Muscle of back (tissue), 11 donors: ENCODE measurements around the gene POU2F3. TPM values are rescaled to one million over a fixed set of nuclear protein-coding genes. Genes with fewer than 3 reads are reported as not detected.
A peak's percentile ranks its signal among the peaks of the same experiment; 100 is the strongest.
"Not testable (repeated sequence)": the region's sequence is repeated elsewhere in the genome, so short reads cannot be mapped to it uniquely, and the experiment has no call there.

ENCODE experiments used
- DNase-seq, 3 donors: peaks; one replicate each; pipeline versions ENCODE4 v3.0.0 to v3.0.0-alpha.2; 2013
- polyA plus RNA-seq, 10 donors: library from polyadenylated mRNA; unstranded; fragments of 120-200 nt; gene quantifications; one replicate each; pipeline ENCODE4 v1.2.1, GENCODE V29; 2013; ENCODE audit not compliant: insufficient read length in 10 of 10

Gene POU2F3
- polyA plus RNA-seq, 10 donors: 0.09 to 10.8 (median 0.38) TPM

DNA sequence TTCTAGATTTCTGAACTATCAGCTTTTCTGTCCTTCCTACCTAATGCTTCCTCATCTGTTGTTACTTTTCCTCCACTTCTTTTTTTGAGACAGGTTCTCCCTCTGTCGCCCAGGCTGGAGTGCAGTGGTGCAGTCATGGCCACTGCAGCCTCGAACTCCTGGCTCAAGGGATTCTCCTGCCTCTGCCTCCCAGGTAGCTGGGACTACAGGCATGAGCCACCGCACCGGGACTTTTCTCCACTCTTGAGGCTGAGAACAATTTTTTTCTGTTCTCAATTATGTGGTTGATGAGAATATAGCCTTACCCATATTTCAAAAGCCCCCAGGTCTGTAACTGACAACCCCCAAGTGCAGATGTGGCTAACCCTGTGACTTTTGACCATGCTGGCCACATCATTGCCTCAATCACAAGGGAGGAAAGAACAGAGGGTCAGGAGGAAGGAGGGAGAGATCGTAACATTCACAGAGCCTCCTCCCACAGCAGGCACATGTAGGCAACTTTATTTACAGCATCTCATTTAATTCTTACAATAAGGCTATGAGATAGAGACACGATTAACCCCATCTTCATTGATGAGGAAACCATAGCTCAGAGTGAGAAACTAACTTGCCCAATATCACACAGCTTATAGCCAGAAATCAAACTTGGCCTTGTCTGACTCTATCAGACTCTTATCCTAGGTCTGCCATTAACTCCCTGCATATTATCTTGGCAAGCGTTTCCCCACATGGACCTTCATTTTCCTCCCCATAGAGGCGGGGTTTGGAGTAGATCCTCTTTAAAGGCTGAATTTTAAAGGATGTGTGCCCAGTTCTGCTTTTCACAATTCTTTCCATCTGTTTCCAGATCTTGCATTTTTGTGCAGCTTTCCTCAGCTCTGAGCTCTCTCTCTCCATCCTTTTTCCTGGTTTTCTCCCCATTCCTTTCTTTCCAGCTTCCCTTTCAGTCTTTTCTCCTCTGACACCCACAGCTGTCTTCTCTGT is 9.6 kb downstream of the POU2F3 start:
- DNase-seq: peak in 2 of 3 donors; percentile 48 to 71

GRCh38 chr11:120253377-120253776 is 13.4 kb downstream of the POU2F3 start:
- not testable (repeated sequence) for DNase-seq

DNA sequence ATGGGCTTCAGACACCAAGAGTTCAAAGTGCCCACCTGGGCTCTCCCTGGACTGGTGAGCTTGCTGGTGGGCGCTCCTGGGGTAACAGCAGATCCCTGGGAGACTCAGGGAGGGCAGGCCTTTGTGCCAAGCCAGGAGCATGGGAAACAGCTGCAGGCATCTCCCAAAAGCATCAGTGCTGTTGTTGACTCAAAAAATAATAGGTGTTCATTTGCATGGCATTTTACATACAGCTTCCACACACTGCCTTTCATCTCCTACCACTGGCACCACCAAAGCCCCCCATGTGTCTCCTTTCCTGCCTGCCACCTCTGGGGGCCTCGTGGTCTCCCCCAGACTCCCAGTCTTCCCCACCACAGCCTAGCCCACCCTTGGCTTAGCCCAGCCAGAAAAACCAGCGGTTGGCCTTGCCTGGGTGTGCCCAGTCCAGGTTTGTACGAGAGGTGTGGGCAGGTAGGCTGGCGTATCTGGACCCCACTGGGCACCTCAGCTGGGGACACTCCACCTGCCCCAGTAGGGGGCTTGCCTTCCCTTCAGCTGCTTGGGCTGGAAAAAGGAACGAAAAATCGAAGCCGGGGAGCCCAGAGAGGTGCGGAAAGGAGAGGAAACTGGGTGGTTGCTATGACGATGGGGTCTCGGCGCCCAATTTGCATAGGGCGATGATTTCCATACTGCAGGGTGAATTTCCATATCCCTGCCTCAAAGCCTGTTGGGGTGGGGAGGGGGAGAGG is 15.0 kb downstream of the POU2F3 start:
- no peak for DNase-seq

DNA sequence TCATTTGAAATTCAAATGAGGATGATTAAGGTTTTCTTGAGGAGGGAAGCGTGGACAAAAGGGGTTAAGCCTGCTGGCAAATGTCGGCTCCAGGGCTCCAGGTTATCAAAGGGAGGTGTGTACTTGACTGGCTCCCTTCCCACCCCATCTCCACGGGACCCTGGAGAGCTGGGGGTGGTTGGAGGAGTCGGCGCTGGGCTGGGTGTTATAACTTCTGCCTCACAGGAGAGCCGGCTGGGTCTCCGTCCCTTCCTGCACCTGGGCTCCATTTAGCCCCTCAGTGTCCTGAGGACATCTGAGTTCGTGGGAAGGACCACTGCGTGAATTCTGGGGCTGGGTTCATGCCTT is 15.6 kb downstream of the POU2F3 start:
- DNase-seq: no peak

DNA sequence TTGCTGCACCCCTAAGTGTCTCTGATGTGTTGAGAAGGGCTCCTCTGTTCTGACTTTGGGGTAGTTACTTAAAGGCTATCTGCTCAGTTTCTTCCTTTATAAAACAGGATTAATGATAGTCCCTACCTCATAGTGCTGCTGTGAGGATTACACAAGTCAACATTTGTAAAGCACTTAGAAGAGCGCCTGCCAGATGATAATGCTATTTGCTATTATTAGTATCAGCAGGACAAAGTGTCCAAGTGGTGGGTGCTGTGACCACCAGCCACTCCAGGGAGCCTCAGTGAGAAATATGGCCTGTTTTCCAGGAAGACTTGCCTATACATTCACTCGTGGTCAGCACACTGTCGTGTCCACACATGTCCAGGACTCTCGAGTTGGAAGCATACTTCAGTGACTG is 16.2 kb downstream of the POU2F3 start:
- DNase-seq: no peak

DNA sequence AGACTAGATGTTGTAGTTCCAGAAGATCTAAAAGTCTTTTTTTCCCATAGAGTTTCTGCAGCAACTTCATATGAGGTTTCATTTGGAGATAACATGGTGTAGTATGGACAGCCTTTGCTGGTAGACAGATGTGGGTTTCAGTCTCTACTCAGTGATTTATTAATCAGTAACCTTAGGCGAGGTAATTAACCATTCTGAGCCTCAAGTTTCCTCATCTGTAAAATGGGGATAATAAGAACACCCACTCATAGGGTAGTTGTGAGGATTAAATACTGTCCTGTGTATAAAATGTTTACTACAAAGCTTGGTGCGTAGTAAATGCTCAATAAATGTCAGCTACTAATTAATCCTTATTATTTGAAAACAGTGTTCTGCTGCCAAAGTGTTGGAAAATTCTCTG is 16.8 kb downstream of the POU2F3 start:
- DNase-seq: no peak

DNA sequence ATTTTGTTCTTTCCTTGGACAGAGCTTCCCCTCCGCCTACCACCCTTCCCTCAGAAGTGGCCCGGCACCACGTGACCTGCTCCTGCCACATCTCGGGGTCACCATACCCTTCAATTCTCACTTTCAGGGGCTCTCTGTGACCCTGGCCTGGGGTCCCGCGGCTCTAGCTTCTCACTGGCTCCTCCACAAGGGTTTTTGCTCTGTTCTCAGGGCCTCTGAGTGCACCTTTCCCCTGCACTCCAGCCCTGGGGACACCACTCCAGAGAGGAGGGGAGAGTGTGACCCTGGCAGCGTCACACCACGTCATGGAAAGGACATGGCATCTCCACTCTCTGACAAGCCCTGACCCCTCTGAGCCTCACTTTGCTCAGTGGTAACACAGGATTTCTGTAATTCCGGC is 17.4 kb downstream of the POU2F3 start:
- no peak for DNase-seq

DNA sequence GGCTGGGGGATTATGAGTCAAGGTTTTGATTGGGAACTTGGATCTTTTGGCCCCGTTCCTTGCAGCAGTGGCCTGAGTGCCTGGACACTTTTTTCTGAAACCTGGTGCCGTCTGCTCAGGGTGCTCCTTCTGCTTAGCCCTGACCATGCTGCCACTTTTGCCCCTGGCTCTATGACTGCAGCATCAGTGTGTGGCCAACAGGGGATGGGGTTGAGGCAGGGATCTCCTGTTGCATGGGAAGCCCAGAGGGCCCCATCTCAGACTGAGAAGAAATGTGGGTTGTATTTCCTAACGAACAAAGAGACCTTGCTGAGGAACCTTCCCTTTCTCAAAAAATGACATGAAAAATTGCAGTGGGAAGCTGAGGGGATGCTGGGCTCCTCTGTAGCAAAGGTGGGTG is 18.7 kb downstream of the POU2F3 start:
- no peak for DNase-seq

DNA sequence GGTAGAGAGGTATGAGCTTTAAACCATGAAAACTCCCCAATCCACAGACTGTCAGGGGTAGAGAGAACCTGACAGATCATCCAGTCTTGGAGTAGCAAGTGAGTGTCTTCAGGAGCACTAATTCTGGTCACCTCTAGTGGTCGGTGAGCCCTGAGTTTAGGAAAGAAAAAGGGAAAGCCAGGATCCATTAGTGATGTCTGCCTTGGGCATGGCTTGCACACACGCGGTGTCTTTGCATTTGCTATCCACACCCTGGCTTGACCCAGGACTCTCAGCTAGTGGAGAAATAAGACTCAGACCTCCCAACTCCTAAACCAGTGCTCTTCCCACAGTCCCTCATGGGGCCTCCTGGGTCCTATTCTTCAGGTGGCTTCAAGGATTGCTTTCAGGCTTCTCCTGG is 19.3 kb downstream of the POU2F3 start:
- no peak for DNase-seq

DNA sequence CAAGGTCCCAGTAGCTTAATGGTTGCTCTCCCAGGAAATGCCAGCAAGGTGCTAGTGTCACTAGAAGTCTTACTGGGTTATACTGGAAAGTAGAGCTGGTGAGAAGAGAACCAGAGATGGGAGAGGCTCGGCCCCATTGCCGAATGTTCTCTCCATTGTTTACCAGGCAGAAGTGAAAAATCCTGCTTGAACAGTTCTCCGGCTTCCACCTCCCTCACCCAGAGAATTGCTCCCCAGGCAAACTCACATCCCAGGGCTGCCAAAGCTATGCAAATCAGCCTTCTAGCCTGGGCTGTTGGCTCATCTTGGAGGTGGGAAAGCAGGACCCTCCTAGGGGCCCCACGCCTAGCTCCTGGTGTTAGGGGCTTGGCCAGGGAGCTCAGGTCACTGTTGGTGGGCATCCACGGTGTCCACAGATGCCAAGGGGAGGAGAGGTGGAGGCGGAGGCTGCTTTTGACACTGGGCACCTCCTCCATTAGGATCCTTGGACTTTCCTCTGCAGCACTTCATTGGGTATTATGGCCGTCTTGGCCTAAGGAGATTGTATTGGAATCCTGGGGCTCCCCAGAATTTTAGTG is 20.1 kb downstream of the POU2F3 start:
- no peak for DNase-seq

GRCh38 chr11:120260616-120261015 is 20.7 kb downstream of the POU2F3 start:
- DNase-seq: no peak

- DNase-seq: no peak
These were observed 21.4 kb downstream of the POU2F3 start for GRCh38 chr11:120261321-120261720.

DNA sequence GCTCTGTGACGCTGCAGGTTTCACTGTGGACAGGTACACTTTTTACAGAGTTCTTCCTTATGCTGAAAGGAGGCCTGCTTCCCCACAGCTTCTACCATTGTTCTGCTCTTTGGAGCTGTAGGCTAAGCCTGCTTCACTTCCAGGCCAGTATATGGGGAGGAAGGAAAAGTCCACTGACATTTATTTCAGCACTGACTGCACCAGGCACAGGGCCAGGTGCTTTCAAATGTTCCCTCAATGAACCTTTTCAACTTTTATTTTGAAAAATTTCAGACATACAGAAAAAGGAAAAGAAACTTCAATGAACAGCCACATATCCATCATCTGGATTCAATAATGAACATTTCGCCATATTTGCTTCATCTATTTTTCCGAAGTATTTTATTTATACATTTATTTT is 22.0 kb downstream of the POU2F3 start:
- peak in 2 of 3 donors; percentile 44 to 52 for DNase-seq

DNA sequence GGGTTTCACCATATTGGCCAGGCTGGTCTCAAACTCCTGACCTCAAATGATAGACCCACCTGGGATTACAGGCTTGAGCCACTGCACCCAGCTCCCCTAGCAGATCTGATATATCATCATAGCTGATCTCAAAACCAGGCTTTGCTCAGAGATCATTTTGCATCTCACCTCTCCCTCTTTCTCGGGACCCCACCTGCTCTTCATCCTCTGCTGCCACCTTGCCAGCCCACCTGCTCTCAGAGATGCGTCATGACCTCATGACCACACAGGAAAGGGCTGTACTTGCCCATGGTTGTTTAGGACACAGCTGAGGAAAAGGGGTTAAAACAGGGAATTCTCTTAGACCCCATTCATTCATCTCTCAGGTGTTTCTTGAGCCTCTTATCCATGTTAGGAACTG is 27.4 kb downstream of the POU2F3 start:
- no peak for DNase-seq

- DNase-seq: no peak
These were observed 28.7 kb downstream of the POU2F3 start for GRCh38 chr11:120268686-120269085.

GRCh38 chr11:120270386-120270785 is 30.4 kb downstream of the POU2F3 start:
- no peak for DNase-seq

- no peak for DNase-seq
These were observed 31.7 kb downstream of the POU2F3 start for GRCh38 chr11:120271672-120272071.

DNA sequence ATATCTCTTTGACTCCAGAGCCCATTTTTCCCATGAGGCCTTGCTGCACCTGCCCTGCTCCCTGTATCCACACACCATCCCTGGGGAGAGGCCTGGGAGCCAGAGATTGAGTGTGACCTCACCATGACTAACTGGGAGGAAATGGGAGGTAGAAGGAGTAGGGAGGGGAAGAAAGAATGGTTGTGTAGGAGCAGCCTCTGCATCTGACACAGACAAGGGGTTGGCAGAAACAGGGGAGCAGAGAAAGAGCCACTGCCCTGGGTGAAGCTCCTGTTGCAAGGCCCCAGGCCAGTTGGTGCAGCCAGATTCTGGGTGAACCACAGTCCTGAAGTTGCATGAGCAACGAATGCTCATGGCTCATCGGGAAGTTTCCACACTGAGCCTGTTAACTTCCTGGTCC is 32.4 kb downstream of the POU2F3 start:
- DNase-seq: peak in 1 of 3 donors; percentile 39

DNA sequence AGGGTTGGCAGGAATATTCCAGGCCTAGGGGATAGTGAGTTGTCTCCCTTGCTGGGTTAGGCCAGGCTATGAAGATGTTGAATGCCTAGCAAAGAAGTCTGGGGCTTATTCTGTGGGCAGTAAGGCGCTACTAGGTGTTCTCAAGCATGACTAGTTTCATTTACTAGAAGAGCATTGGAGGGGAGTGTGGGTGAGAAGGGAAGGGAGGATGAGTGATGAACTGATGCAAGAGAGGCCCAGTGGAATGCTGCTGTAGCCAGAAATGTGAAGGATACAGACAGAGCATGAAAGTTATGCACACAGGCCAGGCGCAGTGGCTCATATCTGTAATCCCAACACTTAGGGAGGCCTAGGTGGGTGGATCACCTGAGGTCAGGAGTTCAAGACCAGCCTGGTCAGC is 33.5 kb downstream of the POU2F3 start:
- no peak for DNase-seq

DNA sequence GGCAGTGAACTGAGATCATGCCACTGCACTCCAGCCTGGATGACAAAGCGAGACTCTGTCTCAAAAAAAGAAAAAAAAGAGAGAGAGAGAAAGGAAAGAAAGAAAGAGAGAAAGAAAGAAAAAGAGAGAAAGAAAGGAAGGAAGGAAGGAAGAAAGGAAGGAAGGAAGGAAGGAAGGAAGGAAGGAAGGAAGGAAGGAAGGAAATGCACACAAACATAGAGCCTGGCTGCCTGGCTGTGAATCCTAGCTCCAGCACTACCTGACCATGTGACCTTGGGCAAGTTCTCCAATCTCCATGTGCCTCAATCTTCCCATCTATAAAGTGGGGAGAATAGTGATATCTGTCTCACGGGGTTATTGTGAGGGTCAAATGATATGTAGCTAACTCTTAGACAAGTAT is 34.0 kb downstream of the POU2F3 start:
- not testable (repeated sequence) for DNase-seq

- DNase-seq: no peak
These were observed 39.6 kb downstream of the POU2F3 start for GRCh38 chr11:120279502-120279901.

DNA sequence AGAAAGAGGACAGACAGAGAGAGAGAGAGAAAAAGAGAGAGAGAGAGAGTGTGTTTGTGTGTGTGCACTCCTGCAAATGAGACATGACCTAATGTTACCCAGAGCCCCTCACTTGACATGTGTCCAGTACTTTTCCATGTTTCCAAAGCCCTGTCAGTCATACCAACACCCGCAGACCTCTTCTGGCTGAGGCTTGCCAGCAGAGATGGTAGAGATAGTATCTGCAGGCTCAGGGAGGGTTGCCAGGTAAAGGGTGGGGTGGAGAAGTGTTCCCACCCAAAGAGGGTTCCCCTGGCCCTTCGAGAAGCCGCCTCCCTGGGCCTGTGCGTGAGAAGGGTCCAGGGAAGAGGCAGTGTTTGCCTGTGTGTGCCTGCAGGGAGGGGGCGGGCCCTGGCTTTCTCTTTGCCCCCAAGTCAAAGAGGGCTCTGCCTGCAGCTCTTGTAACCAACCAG is 40.7 kb downstream of the POU2F3 start:
- no peak for DNase-seq
